GM21717 (cell line): Measurements from ENCODE around the gene DUSP6.
A peak's percentile ranks its signal among the peaks of the same experiment; 100 is the strongest.
"Not testable (repeated sequence)": the region's sequence is repeated elsewhere in the genome, so short reads cannot be mapped to it uniquely, and the experiment has no call there.

Experiments used
- ATAC-seq: cut with Tn5 transposase; IDR thresholded peaks from one replicate; pipeline ENCODE4 v1.9.1; 2021; ENCODE audit warnings: mild to moderate bottlenecking, moderate library complexity; ENCODE audit not compliant: unreplicated experiment

Gene DUSP6

DNA sequence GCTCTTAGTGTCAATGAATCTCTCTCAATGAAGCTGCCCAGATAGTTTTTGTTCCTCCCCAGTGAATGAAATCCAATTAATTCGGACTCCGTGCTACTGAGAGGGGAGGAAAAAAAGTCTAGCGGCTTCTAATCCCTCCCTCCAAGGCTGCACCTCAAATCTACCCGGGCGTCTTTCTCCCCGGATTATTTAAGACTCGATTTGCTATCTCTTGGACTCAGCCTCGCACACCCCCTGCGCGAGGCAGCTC lies 134 bp downstream of the DUSP6 start:
- ATAC-seq = no peak

DNA sequence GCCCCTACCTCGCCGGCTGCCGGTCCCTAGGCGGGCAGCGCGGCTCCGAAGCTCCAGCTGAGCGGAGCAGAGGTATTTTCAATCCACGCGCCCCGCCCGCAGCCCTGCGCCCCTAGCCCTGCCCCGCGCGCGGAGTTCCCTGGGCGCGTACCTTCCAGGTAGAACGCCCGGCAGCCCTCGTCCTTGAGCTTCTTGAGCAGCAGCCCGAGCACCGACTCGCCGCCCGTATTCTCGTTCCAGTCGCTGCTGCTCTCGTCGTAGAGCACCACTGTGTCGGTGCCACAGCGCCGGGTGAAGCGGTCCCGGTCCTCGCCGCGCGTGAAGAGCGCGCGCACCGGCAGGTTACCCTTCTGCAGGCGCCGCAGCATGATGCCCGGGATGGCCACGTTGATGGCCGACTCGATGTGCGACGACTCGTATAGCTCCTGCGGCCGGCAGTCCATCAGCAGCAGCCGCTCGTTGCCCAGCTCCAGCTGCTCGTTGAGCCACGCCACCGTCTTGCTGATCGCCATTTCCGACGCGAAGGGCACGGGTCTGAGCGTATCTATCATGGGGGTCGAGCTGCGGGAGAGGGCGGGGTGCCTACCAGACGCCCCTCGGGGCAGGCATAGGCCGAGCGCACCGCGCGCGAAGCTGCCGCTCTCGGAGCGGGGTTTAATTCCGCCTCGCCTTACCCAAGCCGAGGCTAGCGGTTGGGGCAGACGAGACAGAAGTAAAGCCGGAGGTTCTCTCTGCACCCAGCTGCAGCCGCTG lies 636 bp downstream of the DUSP6 start:
- ATAC-seq = peak; percentile 30

DNA sequence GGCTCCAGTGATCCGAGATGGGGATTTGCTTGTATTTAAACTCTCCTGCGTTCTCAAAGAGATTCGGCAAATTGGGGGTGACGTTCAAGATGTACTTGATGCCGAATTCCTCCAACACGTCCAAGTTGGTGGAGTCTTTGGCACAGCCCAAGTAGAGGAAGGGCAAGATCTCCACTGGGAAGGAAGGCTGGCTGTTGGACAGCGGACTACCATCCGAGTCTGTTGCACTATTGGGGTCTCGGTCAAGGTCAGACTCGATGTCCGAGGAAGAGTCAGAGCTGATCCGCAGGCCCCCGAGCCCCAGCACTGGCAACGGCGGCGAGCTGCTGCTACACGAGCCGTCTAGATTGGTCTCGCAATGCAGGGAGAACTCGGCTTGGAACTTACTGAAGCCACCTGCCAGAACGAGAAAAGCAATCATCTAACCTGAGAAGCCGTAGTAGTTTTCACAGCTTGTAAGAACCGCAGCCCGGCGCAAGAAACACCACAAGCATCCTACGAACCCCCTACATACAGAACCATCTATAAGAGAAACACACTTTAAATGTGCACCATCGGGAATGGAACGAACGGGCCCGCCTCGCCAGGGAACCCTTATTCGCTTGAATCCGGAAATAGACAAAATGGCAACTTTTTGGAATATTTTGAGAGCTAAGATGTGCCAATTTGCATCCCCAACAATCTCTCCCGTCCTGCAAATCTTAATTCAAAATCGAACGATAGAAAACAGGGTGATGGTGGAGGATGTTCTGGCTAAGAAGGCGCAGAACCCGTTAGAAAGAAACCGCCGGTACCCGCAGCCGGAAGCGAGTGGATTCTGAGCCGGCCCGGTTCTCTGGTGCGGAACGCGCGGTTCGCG lies 1.4 kb downstream of the DUSP6 start:
- no peak for ATAC-seq

DNA sequence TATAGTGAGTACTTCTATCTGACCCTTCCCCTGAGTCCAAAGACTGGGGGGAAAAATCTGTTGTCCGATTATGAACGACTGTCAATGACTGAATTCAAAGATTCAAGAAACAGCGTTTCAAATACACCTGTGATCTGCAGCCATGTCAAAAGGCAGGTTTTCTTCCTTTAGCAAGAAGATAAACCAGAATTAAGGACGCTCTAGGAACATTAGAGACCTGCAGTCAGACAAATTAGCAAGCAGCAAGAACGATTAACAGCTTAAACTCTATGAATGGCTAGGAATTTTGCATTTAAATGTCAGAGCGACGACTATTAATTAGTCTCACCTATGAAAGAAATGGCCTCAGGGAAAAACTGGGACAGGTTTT lies 2.1 kb downstream of the DUSP6 start:
- no peak for ATAC-seq

DNA sequence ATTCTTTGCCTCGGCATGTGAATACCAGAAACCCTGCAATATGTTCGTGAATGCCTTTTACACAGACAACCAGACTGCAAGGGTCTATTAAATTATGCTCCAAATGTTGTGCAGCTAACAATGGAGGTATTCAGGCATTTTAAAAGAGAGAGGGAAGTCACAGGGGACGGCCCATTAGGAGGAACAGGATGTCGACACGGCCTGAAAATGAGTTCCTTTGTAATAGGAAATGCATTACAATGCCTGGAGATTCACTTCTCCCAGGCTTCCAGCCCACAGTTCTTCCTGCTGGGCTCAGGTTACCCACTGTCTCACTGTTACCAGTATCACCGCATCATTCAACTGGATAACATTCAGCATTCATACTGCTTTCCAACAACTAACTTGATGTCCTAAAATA lies 2.5 kb downstream of the DUSP6 start:
- no peak for ATAC-seq

DNA sequence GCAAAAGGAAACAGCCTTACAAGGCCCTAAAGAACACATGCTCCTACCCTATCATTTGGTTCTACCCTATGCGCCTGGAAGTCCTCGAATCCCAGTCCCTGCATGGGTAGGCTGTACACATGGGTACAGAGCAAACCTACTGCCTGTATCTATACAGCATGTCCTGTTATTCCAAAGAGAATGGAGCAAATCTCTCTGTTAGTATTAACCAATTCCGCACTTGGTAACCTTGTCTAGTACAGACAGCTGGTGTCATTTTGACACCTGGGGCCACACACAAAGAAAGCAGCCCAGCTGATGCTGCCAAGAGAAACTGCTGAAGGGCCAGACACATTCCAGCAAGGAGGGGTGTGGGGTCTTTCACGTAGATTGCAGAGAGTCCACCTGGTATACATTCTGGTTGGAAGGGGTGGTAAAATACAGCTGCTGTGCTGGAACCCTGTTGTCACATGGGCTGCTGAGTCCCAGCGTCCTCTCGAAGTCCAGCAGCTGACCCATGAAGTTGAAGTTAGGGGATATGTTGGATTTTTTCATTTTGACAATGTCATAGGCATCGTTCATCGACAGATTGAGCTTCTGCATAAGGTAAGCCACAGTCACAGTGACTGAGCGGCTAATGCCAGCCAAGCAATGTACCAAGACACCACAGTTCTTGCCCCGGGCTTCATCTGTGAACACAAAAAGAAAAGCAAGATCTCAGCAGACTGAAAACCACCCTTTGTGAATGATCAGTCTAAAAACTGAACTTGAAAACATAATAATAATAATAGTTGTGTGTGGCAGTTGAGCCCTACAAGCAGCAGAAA lies 3.2 kb downstream of the DUSP6 start:
- no peak for ATAC-seq

DNA sequence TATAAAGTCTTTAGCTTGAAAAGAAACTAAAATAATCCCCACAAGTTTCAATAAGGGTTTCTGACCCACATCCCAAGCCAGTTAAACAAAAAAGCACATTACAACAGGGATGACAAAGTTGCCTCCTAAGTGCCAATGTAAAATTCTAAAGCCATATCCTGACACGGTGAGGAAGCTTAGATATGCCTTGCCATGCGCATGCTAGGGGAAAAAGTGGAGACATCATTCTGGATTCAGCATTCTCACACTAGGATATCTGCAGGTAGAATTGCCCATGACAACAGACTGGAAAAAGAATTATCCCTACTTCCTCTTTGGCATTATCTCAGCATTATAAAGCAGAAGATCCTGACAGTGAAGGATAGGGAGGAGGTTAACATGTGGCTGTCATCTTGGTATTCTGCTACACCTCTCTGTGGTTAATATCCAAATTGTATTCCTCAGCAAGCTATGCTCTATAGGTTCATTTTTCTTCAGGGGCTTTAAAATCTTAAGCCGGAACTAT lies 4.9 kb downstream of the DUSP6 start:
- ATAC-seq = no peak

DNA sequence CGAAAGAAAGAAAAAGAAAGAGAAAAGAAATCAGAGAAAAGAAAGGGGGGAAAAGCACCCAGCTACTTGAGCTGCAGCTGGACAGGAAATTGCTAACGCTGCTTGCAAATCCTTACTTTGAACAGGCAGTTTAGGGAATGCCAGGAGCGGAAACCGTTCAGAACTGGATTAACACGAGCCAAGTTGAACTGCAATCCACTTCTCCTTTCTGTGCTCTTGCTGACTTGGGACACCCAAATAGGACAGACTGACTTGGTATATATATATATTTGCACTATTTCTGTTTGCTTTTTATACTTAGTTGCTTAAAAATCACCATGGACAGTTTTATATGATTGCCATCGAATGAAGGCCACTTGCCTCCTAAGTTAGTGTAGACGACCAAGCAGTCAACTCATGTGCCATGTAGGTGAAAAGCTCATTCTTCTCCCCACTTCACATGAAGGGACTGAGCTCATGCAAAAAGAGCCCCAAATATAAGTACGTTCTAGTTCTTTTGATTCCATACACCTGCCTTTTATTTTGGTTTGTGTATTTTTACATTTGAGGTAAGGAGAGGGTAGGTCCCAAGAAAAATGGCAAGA lies 5.5 kb downstream of the DUSP6 start:
- peak; percentile 16 for ATAC-seq

DNA sequence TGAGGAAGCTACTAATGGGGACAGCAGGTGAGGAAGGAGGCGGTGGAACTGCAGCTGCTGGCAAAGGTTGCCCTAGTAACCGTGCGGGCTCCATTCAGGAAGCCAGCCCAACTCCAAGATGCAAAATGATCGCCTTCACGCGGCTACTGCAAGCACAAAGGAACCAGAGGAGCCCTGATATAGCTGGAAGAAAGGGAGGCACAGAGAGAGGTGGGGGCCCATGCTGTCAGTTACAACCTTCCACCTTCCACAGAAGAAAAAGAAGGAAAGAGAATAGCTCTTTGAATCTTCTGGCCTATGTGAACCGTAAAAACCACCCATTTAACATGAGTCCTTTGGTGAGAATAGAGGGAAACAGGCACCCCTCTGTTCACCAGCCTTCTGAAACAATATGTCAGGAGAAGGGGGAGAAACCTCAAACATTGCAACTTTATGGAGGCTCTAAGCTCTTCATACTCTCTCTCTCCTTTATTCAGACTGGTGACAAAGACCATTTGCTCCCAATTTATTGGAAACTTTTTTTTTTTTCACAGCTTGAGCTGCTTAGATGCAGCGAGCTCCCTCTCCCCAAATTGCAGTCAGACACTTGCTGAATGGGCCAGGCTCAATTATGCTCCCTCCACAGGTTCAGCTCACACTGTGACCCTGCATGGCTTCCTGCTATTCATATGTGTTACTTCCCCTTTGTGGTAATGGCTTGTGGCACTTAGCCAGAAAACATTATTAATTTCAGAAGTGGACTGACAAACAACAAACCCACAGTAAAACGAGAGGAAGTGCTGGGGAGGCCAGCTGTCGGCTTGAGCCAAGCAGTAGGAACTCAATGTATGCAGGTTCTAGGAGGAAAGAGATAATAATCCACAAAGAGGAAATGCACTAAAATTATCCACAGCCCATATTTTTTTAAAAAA lies 6.2 kb downstream of the DUSP6 start:
- ATAC-seq = peak; percentile 99

DNA sequence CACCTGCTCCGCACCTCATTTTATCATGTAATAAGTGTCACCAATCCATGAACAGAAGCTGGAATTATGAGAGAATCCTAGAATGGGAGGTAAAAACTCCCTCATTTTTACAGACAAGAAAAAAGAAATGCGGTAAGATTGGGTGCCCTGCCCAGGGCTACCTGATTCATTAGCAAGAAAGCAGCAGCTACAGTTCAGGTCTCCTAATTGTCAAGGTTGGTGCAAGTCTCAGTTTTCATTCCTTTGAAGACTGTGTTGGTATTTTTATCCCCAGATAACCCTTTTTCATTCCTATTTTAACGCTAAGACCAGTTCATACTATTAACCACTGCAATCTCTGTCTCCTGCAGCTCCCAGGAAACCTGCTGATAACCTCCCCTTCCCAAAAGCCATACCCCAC lies 6.9 kb downstream of the DUSP6 start:
- ATAC-seq = no peak

DNA sequence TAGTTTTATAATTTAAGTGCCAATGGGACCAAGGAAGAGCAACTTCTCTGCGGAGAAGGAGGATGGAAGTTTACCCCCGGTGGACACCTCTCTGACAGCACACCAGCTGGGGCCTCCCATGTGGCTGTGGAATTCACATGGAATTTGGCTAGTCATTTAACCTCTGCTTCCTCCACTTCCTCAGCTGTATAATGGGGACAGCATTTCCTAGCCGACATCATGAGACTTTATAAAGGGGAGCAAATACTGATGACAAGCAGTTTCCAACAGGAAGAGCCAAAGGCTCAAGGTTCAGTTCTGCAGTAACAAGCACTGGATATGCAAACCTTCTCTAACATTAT lies 7.5 kb downstream of the DUSP6 start:
- ATAC-seq = no peak

DNA sequence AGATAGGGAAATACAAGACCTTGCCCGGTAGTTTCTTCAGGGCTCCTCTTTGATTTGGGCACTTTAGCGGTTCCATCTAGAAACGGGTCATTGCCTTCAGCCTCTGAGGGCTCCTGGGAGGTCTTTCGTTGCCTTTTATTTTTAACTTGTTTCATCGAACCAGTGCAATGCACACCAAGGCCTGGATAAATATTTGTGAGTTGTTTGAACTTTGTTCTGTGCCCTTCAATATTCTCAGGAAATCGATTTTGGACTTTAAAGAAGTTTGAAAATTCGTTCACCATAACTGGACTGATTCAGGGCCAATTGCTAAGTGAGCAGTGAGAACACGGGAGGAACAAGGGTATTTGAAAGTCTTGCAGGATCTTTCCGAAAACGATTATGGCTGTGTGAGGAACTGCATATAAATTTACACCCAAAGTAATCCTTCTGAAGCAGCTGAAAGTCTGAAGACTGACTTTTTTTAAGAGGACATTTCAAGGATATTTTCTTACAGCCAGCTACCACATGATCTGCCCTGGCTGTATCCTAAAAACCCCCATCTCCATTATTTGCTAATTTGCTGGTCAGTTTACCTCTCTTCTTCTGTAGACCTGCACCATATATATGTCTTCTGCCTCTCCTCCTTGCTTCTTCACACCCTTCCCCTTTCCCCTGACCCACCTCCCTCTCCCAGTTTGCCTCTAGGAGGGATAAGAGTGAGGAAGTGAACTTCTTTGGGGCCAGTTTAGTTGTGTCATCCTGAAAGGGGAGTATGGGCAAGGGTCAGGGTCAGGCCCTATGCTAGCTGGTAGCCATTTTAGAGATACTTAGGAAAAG lies 8.0 kb downstream of the DUSP6 start:
- ATAC-seq = no peak

DNA sequence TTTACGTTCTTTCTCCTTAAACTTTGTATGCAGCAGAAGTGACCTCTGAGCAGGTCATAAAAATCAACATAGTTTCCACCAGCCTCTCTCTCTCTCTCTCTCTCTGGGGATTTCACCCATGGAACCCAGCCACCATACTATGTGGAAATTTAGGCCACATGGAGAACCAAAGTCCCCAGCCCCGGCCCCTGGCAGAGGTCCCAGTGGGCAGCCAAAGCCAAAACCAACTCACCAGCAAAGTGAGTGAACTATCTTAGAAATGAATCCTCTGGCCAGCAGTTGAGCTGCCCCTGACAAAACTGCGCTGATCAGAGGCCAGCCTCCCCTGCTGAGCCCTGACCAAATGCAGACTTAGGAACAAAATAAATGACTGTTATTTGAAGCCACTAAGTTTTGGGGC lies 9.2 kb downstream of the DUSP6 start:
- no peak for ATAC-seq

DNA sequence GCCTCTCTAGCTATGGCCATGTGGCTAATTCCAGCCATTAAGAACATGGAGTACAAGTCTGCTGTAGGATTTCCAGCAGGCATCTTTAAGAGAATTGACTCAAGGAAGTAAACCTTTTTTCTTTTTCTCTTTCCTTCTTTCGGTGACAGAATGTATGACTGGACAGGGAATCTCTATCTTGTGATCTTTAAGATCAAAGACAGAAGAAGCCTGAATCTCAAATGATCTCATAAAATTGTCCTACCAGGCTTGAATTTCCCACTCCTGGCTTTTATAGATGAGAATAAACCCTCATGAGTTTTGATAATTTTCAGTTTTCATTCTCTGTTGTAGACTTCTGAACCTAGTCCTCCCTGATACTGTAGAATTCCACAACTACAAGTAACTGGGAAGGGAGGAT lies 11.4 kb downstream of the DUSP6 start:
- no peak for ATAC-seq

DNA sequence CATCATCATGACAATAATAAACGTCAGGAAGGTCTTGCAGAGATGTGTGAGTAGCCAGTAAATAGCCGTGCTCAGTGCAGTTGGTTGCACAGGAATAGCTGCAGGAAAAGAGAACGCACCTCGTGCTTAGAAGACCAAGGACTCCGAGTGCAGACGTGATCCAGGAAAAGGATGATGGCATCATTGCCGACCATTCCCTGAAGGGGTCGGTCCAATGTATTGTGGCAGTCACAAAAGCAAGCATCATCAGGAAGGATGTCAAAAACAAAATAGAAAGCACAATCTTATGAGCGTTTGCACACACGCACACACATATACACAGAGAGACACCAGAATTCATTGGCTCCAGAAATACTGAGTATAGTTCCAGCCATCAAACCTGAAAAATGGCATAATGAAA lies 12.8 kb downstream of the DUSP6 start:
- no peak for ATAC-seq

DNA sequence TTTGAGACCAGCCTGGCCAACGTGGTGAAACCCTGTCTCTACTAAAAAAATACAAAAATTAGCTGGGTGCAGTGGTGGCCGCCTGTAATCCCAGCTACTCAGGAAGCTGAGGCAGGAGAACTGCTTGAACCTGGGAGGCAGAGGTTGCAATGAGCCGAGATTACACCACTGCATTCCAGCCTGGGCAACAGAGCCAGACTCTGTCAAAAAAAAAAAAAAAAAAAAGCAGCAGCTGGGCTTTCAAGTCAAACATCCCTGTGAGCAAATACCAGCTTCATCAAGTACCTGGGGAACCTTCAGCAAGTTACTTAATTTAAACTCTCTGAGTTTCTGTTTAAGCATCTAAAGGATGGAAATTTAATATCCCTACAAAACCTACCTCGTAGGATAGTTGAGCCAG lies 15.2 kb downstream of the DUSP6 start:
- ATAC-seq = not testable (repeated sequence)

DNA sequence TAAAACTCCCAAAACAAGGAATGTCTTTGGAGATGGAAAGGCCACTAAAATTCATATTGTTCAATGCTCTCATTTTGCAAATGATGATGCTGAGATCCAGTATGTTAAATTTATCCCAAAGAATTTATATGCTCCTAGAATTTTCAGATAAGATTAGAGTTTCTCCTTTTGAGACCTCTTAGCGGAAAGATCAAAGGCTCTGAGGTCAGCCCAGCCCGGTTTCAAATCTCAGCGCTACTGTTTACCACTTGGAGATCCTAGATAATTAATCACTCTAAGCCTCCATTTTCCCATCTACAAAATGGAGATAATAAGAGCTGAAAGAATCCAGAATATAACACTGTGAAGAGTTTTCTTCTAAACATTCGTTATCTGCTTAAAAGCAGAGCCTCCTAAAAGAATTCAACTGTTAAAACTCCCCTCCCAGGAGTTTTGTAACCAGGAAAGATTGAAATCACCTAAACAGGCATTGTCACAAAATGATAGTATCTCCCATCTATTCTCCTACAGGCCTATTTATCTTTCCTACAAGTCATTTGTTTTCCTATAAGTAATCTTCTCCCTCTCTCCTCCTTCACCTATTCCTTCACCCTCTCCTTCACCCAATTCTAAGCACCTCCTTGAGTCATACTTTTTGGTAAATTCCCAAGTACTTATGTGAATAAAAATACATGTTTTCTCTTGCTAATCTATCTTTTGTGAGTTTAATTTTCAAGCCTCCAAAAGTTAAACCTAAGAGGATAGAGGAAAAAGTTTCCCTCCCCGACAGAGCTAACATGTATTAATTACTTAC lies 16.7 kb downstream of the DUSP6 start:
- ATAC-seq = no peak

DNA sequence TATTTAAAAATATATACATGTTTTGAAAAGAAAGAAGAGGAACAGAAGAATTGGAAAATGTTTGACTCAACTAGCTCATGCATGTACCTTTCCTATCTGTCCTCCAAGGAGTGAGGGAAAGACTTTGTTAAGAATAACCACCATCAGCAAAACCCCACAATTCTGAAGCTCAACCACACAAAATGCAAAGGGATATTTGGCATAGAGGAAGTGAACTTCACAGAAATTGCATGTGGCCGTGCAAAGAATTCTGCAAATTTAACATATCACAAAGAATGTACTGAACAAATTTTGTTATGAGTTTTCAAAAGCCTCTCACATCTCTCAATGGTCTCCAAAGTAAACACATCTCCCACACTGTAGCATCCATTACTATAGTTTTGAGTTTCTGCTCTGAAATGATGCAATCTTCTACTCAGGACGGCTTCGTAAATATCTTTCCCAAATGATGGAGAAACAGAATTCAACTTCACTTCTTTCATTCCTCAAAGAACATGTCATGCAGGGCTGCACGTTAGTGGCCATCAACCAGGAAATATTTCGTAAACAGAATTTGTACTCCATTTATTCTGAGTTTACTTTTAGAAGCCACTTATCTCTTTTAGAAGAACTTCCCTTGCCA lies 17.6 kb downstream of the DUSP6 start:
- no peak for ATAC-seq
